Neural crest cell (in vitro differentiated cells): ENCODE measurements around the gene TGFB2. TPM values are rescaled to one million over a fixed set of nuclear protein-coding genes. Genes with fewer than 3 reads are reported as not detected.

Experiments used
- DNase-seq: peaks from one replicate; pipeline ENCODE4 v3.0.0; 2021; ENCODE audit warnings: low read depth, mixed read lengths, low spot score
- H3K27ac Mint-ChIP-seq: one replicate; pipeline ENCODE4 v1.8.0; 2021; ENCODE audit warnings: mild to moderate bottlenecking, mixed read lengths; ENCODE audit not compliant: unreplicated experiment
- H3K27me3 Mint-ChIP-seq: 2 replicates; pipeline ENCODE4 v1.8.0; 2021; ENCODE audit warnings: low read depth, mild to moderate bottlenecking, mixed read lengths
- H3K36me3 Mint-ChIP-seq: 2 replicates; pipeline ENCODE4 v1.8.0; 2021; ENCODE audit warnings: low read depth, mild to moderate bottlenecking, mixed read lengths
- H3K4me1 Mint-ChIP-seq: 2 replicates; pipeline ENCODE4 v1.8.0; 2021; ENCODE audit warnings: mixed read lengths
- H3K4me3 Mint-ChIP-seq: one replicate; pipeline ENCODE4 v1.8.0; 2021; ENCODE audit warnings: mild to moderate bottlenecking, mixed read lengths
- H3K9me3 Mint-ChIP-seq: 2 replicates; pipeline ENCODE4 v1.8.0; 2021; ENCODE audit warnings: mixed read lengths
- CTCF ChIP-seq: fragments of 200-600 bp; sonication (generic); conservative IDR thresholded peaks from 2 replicates; pipeline ENCODE4 v1.5.0; 2021; ENCODE audit warnings: antibody characterized with exemption, mild to moderate bottlenecking
- total RNA-seq: library from RNA; stranded (reverse); gene quantifications from 2 replicates; pipeline ENCODE4 v1.2.1, GENCODE V29; 2021

The TGFB2 gene
- total RNA-seq, 1 donor from 2014 or later: 11.4 TPM

GRCh38 chr1:218462587-218462986, 117.5 kb downstream of the TGFB2 start:
- Mint-ChIP-seq H3K4me1 (peaks cover 41% of the 10 kb centered on the region), H3K27ac (peak overlapping the region; percentile 89)

DNA sequence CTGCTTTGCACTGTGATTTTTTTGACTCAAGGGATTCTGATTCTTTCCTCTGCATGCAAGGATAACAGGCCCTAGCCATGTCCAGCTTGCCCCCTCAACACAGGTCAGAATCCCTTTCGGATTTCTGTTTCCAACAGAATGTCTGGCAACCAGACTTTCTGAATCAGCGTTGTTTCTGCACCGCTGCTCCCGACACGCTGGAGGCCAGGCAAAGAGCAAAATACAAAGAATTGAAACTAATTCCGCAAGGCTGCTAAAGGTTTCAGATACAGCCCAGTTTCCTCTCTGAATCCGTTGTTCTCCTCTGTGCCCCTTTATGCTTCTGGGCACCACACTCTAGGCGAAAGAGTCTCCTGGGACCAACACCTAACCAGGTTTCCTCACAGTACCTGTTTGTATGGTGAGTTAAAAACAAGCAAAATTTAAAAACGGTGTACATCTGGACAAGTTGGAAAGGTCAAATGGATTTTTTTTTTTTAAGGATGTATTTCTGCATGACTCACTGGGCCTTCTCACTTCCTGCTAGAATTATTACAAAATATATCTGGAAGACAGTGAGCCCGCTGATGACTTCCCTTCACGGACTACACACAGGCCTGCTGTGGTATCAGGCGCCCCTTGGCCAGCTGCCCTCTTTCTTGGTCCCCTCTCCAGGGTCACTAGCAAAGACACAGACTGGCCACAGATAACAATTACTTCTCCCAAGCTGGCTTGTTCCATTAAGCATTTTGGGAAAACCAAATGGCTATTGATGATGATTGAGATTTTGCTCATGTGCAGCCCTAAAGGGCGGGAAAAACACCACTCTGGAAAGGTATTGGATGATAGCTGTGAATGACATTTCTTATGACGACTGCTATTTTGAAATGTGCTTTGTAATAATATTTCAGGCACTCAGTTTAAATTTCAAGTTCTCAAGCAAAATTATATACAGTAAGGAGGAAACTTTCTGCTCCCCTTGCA, 118.3 kb downstream of the TGFB2 start:
- Mint-ChIP-seq H3K4me3 (no peak overlapping the region), H3K9me3 (no peaks in the 10 kb centered on the region), H3K36me3 (no peaks in the 10 kb centered on the region), H3K27me3 (no peaks in the 10 kb centered on the region), H3K4me1 (peaks cover 41% of the 10 kb centered on the region), H3K27ac (peak overlapping the region; percentile 89)
- no peak for TF ChIP-seq CTCF
- no peak for DNase-seq

More at GRCh38 chr1:218462587-218462986, 117.5 kb downstream of the TGFB2 start:
- Mint-ChIP-seq H3K36me3 (no peaks in the 10 kb centered on the region), H3K9me3 (peaks cover 2% of the 10 kb centered on the region), H3K27me3 (no peaks in the 10 kb centered on the region), H3K4me3 (no peak overlapping the region)
- TF ChIP-seq CTCF: no peak
- DNase-seq: no peak

- H3K27ac Mint-ChIP-seq: no peak overlapping the region
- no peaks in the 10 kb centered on the region for H3K27me3 Mint-ChIP-seq
- no peaks in the 10 kb centered on the region for H3K9me3 Mint-ChIP-seq
- H3K4me3 Mint-ChIP-seq: no peak overlapping the region
- no peak for DNase-seq
- H3K4me1 Mint-ChIP-seq: peaks cover 34% of the 10 kb centered on the region
- no peaks in the 10 kb centered on the region for H3K36me3 Mint-ChIP-seq
- no peak for TF ChIP-seq CTCF
Measured at GRCh38 chr1:218464871-218465270, 119.7 kb downstream of the TGFB2 start.

- Mint-ChIP-seq H3K27me3 (no peaks in the 10 kb centered on the region), H3K4me3 (no peak overlapping the region), H3K4me1 (peaks cover 21% of the 10 kb centered on the region), H3K9me3 (no peaks in the 10 kb centered on the region), H3K36me3 (no peaks in the 10 kb centered on the region), H3K27ac (no peak overlapping the region)
- no peak for TF ChIP-seq CTCF
- no peak for DNase-seq
Measured at GRCh38 chr1:218466341-218467010, 121.3 kb downstream of the TGFB2 start.

DNA sequence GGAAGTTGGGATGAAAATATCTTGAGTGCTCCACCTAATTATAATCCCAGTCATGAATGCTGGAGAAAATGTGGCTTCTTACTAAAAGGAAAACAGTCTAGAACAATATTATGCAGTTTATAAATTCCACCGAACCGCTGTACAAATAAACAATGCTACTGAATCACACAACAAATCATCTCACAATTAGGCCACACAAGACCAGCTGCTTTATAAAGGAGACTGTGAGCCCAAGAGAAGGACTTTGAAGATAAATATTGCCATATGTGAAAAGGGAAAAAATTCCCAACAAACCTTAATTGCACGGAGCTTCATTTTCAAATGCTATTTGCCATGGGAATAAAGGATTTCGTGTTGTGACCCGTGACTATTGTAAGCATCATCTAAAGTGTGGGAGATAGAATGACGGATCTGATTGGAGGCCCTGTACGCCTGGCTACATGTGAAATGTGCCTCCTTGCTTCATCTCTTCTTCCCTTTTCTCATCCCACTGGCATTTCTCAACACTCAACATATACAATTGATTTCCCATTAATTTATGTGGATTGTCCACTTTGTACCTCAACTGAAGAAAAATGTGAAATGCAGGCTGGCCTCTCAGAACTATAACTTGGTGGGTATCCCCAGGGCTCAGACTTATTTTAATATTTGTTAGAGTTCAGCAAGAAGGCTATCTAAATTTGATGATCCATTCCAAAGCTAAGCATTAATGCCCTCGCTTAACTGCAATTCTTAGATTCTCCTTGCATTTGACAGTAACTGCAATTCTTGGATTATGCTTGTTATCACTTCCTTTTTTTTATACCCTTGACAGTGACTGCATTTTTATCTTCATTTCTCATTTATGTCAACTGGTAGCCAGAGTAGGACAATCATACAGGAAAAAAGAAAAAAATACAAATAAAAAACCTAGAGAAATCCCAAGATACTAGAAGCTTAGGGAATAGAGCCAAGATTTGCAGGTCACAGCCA, 122.3 kb downstream of the TGFB2 start:
- H3K4me3 Mint-ChIP-seq: no peak overlapping the region
- no peak for TF ChIP-seq CTCF
- H3K36me3 Mint-ChIP-seq: no peaks in the 10 kb centered on the region
- H3K4me1 Mint-ChIP-seq: peaks cover 14% of the 10 kb centered on the region
- no peak overlapping the region for H3K27ac Mint-ChIP-seq
- DNase-seq: no peak
- H3K9me3 Mint-ChIP-seq: no peaks in the 10 kb centered on the region
- no peaks in the 10 kb centered on the region for H3K27me3 Mint-ChIP-seq
